HCT116 (cell line): ENCODE results near the gene ADGRD1. TPM values are rescaled to one million over a fixed set of nuclear protein-coding genes. Genes with fewer than 3 reads are reported as not detected.

Experiments
- ATAC-seq: fragments of 200-7000 bp; cut with Tn5 transposase; 2 replicates; pipeline ENCODE4 v1.9.1; 2020; ENCODE audit warnings: mild to moderate bottlenecking, moderate library complexity
- BruUV-seq: library from RNA; stranded (reverse); fragments of 400-500 nt; replicated peaks from 2 replicates; lab custom pipeline; 2021; lab: Mats Ljungman, UMichigan
- CTCF ChIA-PET: fragments of 300-600 bp; sonication (Branson Sonifier 250); formaldehyde crosslinking; loops from one replicate; lab custom pipeline; 2021; ENCODE audit warnings: antibody characterized with exemption; lab: Charles Lee
- POLR2A ChIA-PET: fragments of 300-600, 350-600 bp; sonication (Branson Sonifier 250); formaldehyde crosslinking; loops from one replicate; lab custom pipeline; 2021; ENCODE audit warnings: antibody characterized with exemption; lab: Charles Lee
- RAD21 ChIA-PET, 2 experiments: fragments of 300-600 bp; sonication (Branson Sonifier 250); formaldehyde crosslinking; loops; one replicate each; lab custom pipeline; 2023; ENCODE audit warnings: low total read pairs in 2 of 2; ENCODE audit not compliant: uncharacterized antibody in 2 of 2, unreplicated experiment in 2 of 2, low non-redundant PET in 1 of 2; lab: Charles Lee
- DNase-seq: peaks from one replicate; pipeline ENCODE4 v3.0.0-alpha.2; 2010; ENCODE audit warnings: low read depth, low spot score
- H2AFZ ChIP-seq: fragments of 200-600 bp; shearing (Covaris generic), sonication (generic); 2 replicates; pipeline ENCODE4 v1.6.1; 2017; ENCODE audit warnings: low read depth, mixed run types, mixed read lengths, antibody characterized with exemption, low read length; ENCODE audit not compliant: poor library complexity, severe bottlenecking
- H3K27ac ChIP-seq: 2 replicates; pipeline ENCODE4 v1.5.1; 2012; ENCODE audit warnings: low read depth, low read length
- H3K27me3 ChIP-seq: fragments of 200-600 bp; sonication (generic); 2 replicates; pipeline ENCODE4 v1.6.1; 2016; ENCODE audit warnings: mixed run types, low read length, mixed read lengths; ENCODE audit not compliant: insufficient read depth
- H3K36me3 ChIP-seq, 2 experiments: fragments of 200-500 bp in 1 of 2; fragments of 200-600 bp in 1 of 2; sonication (Bioruptor generic) in 1 of 2; sonication (generic) in 1 of 2; 2 replicates each; pipeline versions ENCODE4 v1.5.1 to v1.6.1; 2014 to 2016; ENCODE audit warnings: low read length in 2 of 2, inconsistent platforms in 1 of 2, mixed read lengths in 1 of 2, mixed run types in 1 of 2; ENCODE audit not compliant: insufficient read depth in 2 of 2, control insufficient read depth in 1 of 2
- H3K4me1 ChIP-seq, 2 experiments: fragments of 200-600 bp in 1 of 2; sonication (generic) in 1 of 2; 2 replicates each; pipeline versions ENCODE4 v1.5.1 to v1.6.1; 2012 to 2017; ENCODE audit warnings: low read length in 2 of 2, inconsistent platforms in 1 of 2, mild to moderate bottlenecking in 1 of 2, mixed read lengths in 1 of 2, mixed run types in 1 of 2, moderate library complexity in 1 of 2; ENCODE audit not compliant: insufficient read depth in 2 of 2, control insufficient read depth in 1 of 2
- H3K4me2 ChIP-seq: fragments of 200-600 bp; sonication (generic); 2 replicates; pipeline ENCODE4 v1.6.1; 2017; ENCODE audit warnings: mixed run types, low read length, mixed read lengths
- H3K4me3 ChIP-seq, 2 experiments: fragments of 200-600 bp in 1 of 2; sonication (generic) in 1 of 2; replicated peaks in 1 of 2; 2 replicates each; pipeline ENCODE4 v1.5.1; 2011 to 2016; ENCODE audit warnings: low read length in 2 of 2, control low read depth in 1 of 2, low read depth in 1 of 2, mild to moderate bottlenecking in 1 of 2, mixed read lengths in 1 of 2, mixed run types in 1 of 2
- H3K79me2 ChIP-seq: fragments of 200-600 bp; sonication (generic); 2 replicates; pipeline ENCODE4 v1.6.1; 2017; ENCODE audit warnings: mild to moderate bottlenecking, mixed run types, low read length, moderate library complexity, mixed read lengths; ENCODE audit not compliant: insufficient read depth
- H3K9ac ChIP-seq: fragments of 200-600 bp; sonication (generic); 2 replicates; pipeline ENCODE4 v1.6.1; 2016; ENCODE audit warnings: low read length, mixed read lengths
- H3K9me2 ChIP-seq: fragments of 200-600 bp; sonication (generic), shearing (Covaris generic); 2 replicates; pipeline ENCODE4 v1.6.1; 2017; ENCODE audit warnings: mixed run types, mild to moderate bottlenecking, moderate library complexity; ENCODE audit not compliant: insufficient read depth
- H3K9me3 ChIP-seq, 2 experiments: fragments of 200-500 bp in 1 of 2; fragments of 200-600 bp in 1 of 2; sonication (Bioruptor generic) in 1 of 2; sonication (generic) in 1 of 2; 2 replicates each; pipeline ENCODE4 v1.6.1; 2014 to 2017; ENCODE audit warnings: low read length in 2 of 2, mixed read lengths in 2 of 2, inconsistent platforms in 1 of 2, low read depth in 1 of 2, mild to moderate bottlenecking in 1 of 2, mixed run types in 1 of 2, moderate library complexity in 1 of 2; ENCODE audit not compliant: control insufficient read depth in 1 of 2, insufficient read depth in 1 of 2
- H4K20me1 ChIP-seq: fragments of 200-600 bp; sonication (generic), shearing (Covaris generic); 2 replicates; pipeline ENCODE4 v1.6.1; 2017; ENCODE audit warnings: mixed run types, mild to moderate bottlenecking, moderate library complexity; ENCODE audit not compliant: insufficient read depth
- CEBPB ChIP-seq: IDR thresholded peaks from 2 replicates; pipeline ENCODE4 v1.6.1; 2012; ENCODE audit warnings: low read depth
- EGR1 ChIP-seq: IDR thresholded peaks from 2 replicates; pipeline ENCODE4 v1.6.1; 2012; ENCODE audit warnings: low read depth
- ELF1 ChIP-seq: IDR thresholded peaks from 2 replicates; pipeline ENCODE4 v1.6.1; 2012; ENCODE audit warnings: low read depth, borderline replicate concordance
- EZH2 ChIP-seq: fragments of 200-600 bp; sonication (generic); IDR thresholded peaks from 2 replicates; pipeline ENCODE4 v1.6.1; 2017; ENCODE audit warnings: antibody characterized with exemption, mixed run types
- EZH2phosphoT487 ChIP-seq: fragments of 200-600 bp; IDR thresholded peaks from 2 replicates; pipeline ENCODE4 v1.6.1; 2018; ENCODE audit warnings: antibody characterized with exemption, borderline replicate concordance
- POLR2AphosphoS5 ChIP-seq: IDR thresholded peaks from 2 replicates; pipeline ENCODE4 v1.6.1; 2011; ENCODE audit warnings: mild to moderate bottlenecking, low read depth, low read length, moderate library complexity
- SIN3A ChIP-seq: IDR thresholded peaks from 2 replicates; pipeline ENCODE4 v1.6.1; 2012; ENCODE audit warnings: low read depth
- SRF ChIP-seq: IDR thresholded peaks from 2 replicates; pipeline ENCODE4 v1.6.1; 2012; ENCODE audit warnings: low read depth
- TCF7L2 ChIP-seq: IDR thresholded peaks from 2 replicates; pipeline ENCODE4 v1.7.0; 2011; ENCODE audit warnings: borderline replicate concordance, inconsistent platforms; ENCODE audit not compliant: insufficient read depth, insufficient read length; ENCODE audit errors: extremely low read depth
- YY1 ChIP-seq: IDR thresholded peaks from 2 replicates; pipeline ENCODE4 v1.6.1; 2011; ENCODE audit warnings: low read length, low read depth, moderate library complexity, mild to moderate bottlenecking; ENCODE audit not compliant: insufficient replicate concordance; ENCODE audit errors: extremely low read depth
- ZFX ChIP-seq: fragments of 450-650 bp; IDR thresholded peaks from 2 replicates; pipeline ENCODE4 v1.6.1; 2017
- intact Hi-C: fragments of 100-400 bp; cut with micrococcal nuclease; formaldehyde crosslinking; loops from 2 replicates; pipeline ENCODE4 v1.10.0; 2022
- total RNA-seq: library from RNA; stranded (reverse); gene quantifications from one replicate; pipeline ENCODE4 v1.2.1, GENCODE V29; 2021; ENCODE audit not compliant: unreplicated experiment
- TF ChIP-seq, protein P1 (sequence below): IDR thresholded peaks from 2 replicates; pipeline ENCODE4 v1.6.1; 2012
- TF ChIP-seq, protein P2 (sequence below), 3 experiments: fragments of 200-600 bp in 1 of 3; sonication (generic) in 1 of 3; IDR thresholded peaks in 2 of 3; conservative IDR thresholded peaks in 1 of 3; 2 replicates each; pipeline ENCODE4 v1.5.1; 2012 to 2017; ENCODE audit warnings: low read depth in 2 of 3, low read length in 2 of 3, antibody characterized with exemption in 1 of 3, borderline replicate concordance in 1 of 3, control low read depth in 1 of 3, mild to moderate bottlenecking in 1 of 3, mixed read lengths in 1 of 3, mixed run types in 1 of 3, moderate library complexity in 1 of 3; ENCODE audit not compliant: insufficient read depth in 1 of 3
- TF ChIP-seq, protein P3 (sequence below): IDR thresholded peaks from 2 replicates; pipeline ENCODE4 v1.6.1; 2012

ADGRD1 gene
- total RNA-seq, 1 experiment from 2014 or later = 0.44 TPM

DNA sequence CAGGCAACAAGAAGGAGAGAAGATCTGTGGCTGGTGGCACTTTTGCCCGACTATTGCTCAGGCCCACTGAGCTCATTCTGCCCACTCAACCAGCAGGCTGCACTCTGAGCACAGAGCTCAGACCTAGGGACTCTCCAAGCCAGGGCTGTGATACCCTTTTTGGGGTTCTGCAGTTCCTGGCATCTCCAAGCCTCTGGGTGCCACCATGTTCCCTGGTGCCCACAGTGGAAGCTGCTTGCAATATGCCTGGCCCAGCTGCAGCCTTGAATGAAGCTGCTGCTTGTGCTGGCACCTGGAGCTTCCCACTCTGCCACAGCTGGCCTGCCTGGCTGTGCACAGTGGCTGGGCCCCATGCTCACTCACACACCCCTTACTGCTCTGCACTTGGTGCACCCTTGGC is 236.1 kb downstream of the ADGRD1 start:
- peaks cover 3% of the 10 kb centered on the region; the same call in 1 of the 2 replicates for H3K27me3 ChIP-seq
- intact Hi-C loops = no loop called here
- no TSS peak for BruUV-seq

More for the DNA sequence above, 236.1 kb downstream of the ADGRD1 start:
- no peaks in the 10 kb centered on the region for H4K20me1 ChIP-seq
- ChIA-PET RAD21 (no interaction called here), CTCF (no interaction called here), POLR2A (no interaction called here)
- H3K4me2 ChIP-seq = no peak overlapping the region
- no peak for ATAC-seq
- no peaks in the 10 kb centered on the region for H3K9me3 ChIP-seq
- no peaks in the 10 kb centered on the region for H3K79me2 ChIP-seq
- DNase-seq = no peak
- no peak overlapping the region for H3K27ac ChIP-seq
- TF ChIP-seq SIN3A (no peak), CEBPB (no peak), YY1 (no peak), EZH2phosphoT487 (no peak), EGR1 (no peak), ZFX (no peak), EZH2 (no peak), ELF1 (no peak), TCF7L2 (no peak), POLR2AphosphoS5 (no peak), SRF (no peak)
- TF ChIP-seq, protein P1, sequence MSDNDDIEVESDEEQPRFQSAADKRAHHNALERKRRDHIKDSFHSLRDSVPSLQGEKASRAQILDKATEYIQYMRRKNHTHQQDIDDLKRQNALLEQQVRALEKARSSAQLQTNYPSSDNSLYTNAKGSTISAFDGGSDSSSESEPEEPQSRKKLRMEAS = no peak
- TF ChIP-seq, protein P2, sequence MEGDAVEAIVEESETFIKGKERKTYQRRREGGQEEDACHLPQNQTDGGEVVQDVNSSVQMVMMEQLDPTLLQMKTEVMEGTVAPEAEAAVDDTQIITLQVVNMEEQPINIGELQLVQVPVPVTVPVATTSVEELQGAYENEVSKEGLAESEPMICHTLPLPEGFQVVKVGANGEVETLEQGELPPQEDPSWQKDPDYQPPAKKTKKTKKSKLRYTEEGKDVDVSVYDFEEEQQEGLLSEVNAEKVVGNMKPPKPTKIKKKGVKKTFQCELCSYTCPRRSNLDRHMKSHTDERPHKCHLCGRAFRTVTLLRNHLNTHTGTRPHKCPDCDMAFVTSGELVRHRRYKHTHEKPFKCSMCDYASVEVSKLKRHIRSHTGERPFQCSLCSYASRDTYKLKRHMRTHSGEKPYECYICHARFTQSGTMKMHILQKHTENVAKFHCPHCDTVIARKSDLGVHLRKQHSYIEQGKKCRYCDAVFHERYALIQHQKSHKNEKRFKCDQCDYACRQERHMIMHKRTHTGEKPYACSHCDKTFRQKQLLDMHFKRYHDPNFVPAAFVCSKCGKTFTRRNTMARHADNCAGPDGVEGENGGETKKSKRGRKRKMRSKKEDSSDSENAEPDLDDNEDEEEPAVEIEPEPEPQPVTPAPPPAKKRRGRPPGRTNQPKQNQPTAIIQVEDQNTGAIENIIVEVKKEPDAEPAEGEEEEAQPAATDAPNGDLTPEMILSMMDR (IDR thresholded peaks at IDR 0.05 in 2 of 3, conservative IDR thresholded peaks at IDR 0.05 in 1 of 3; ENCODE audit: borderline replicate concordance in 1 of 3, insufficient read depth in 1 of 3, low read depth in 2 of 3, low read length in 2 of 3) = no peak
- TF ChIP-seq, protein P3, sequence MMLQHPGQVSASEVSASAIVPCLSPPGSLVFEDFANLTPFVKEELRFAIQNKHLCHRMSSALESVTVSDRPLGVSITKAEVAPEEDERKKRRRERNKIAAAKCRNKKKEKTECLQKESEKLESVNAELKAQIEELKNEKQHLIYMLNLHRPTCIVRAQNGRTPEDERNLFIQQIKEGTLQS = no peak
- TF ChIP-seq, all 23 proteins: peak for 0
- no peak overlapping the region for H2AFZ ChIP-seq
- H3K9me2 ChIP-seq = no peaks in the 10 kb centered on the region
- no peaks in the 10 kb centered on the region for H3K36me3 ChIP-seq
- no peak overlapping the region for H3K4me3 ChIP-seq
- no peak overlapping the region for H3K9ac ChIP-seq
- no peaks in the 10 kb centered on the region for H3K4me1 ChIP-seq
